K562 (cell line): ENCODE measurements around the gene RANBP3. TPM values are rescaled to one million over a fixed set of nuclear protein-coding genes. Genes with fewer than 3 reads are reported as not detected.
A peak's percentile ranks its signal among the peaks of the same experiment; 100 is the strongest.

Experiments used
- HOXB6 ChIP-seq: fragments of 250-450 bp; sonication (Bioruptor Pico); IDR thresholded peaks from 2 replicates; pipeline ENCODE4 v1.5.1; 2022; ENCODE audit warnings: mild to moderate bottlenecking, borderline replicate concordance
- MITF ChIP-seq: IDR thresholded peaks from 2 replicates; pipeline ENCODE4 v1.6.1; 2014; ENCODE audit warnings: antibody characterized with exemption
- NCOA6 ChIP-seq: fragments of 450-650 bp; IDR thresholded peaks from 2 replicates; pipeline ENCODE4 v1.6.1; 2017; ENCODE audit warnings: mild to moderate bottlenecking
- NR2F6 ChIP-seq: fragments of 450-650 bp; formaldehyde crosslinking; IDR thresholded peaks from 2 replicates; pipeline ENCODE4 v1.4.0; 2020; ENCODE audit warnings: mild to moderate bottlenecking
- RBM25 ChIP-seq: fragments of 200-400 bp; formaldehyde crosslinking; IDR thresholded peaks from 2 replicates; pipeline ENCODE4 v1.6.1; 2018; ENCODE audit warnings: low read length, low read depth, moderate library complexity; ENCODE audit not compliant: severe bottlenecking
- RNF219 ChIP-seq: fragments of 250-450 bp; sonication (Bioruptor Pico); IDR thresholded peaks from 2 replicates; pipeline ENCODE4 v1.5.0; 2022; ENCODE audit warnings: mild to moderate bottlenecking
- THRB ChIP-seq: fragments of 450-650 bp; formaldehyde crosslinking; conservative IDR thresholded peaks from 2 replicates; pipeline ENCODE4 v1.4.0; 2022; ENCODE audit warnings: mild to moderate bottlenecking, missing genetic modification characterization
- TRIM28 ChIP-seq: fragments of 450-650 bp; IDR thresholded peaks from 2 replicates; pipeline ENCODE4 v1.6.1; 2017
- XRCC5 ChIP-seq: fragments of 200-400 bp; formaldehyde crosslinking; IDR thresholded peaks from 2 replicates; pipeline ENCODE4 v1.6.1; 2017; ENCODE audit warnings: low read depth, mild to moderate bottlenecking, low read length
- ZBTB12 ChIP-seq: fragments of 250-450 bp; sonication (Bioruptor Pico); IDR thresholded peaks from 2 replicates; pipeline ENCODE4 v1.4.0; 2020
- ZFP91 ChIP-seq: sonication (generic); formaldehyde crosslinking; IDR thresholded peaks from 2 replicates; pipeline ENCODE4 v1.8.0; 2022; ENCODE audit warnings: mild to moderate bottlenecking, missing genetic modification reagents
- ZNF274 ChIP-seq: IDR thresholded peaks from 2 replicates; pipeline ENCODE4 v1.6.1; 2011; ENCODE audit warnings: low read depth, mild to moderate bottlenecking, low read length, moderate library complexity, borderline replicate concordance
- ZNF324 ChIP-seq: fragments of 250-450 bp; sonication (Bioruptor Pico); IDR thresholded peaks from 2 replicates; pipeline ENCODE4 v1.4.0; 2020; ENCODE audit warnings: mild to moderate bottlenecking
- ZNF449 ChIP-seq: fragments of 250-450 bp; sonication (Bioruptor Pico); IDR thresholded peaks from 2 replicates; pipeline ENCODE4 v1.8.0; 2022; ENCODE audit warnings: moderate library complexity, mild to moderate bottlenecking, inconsistent platforms
- ZNF512 ChIP-seq: IDR thresholded peaks from 2 replicates; pipeline ENCODE4 v1.6.1; 2016; ENCODE audit warnings: missing genetic modification characterization, missing compliant biosample characterization
- ZNF695 ChIP-seq: fragments of 450-650 bp; formaldehyde crosslinking; IDR thresholded peaks from 2 replicates; pipeline ENCODE4 v1.4.0; 2020; ENCODE audit warnings: mild to moderate bottlenecking, moderate library complexity
- polyA plus RNA-seq, 8 experiments: library from polyadenylated mRNA; depleted of rRNA in 4 of 8; stranded (reverse) in 5 of 8; unstranded in 3 of 8; fragments of >200 nt; fragmentation: Nextera tagmentation in 2 of 8; fragmentation: Illumina TruSeq in 1 of 8; extraction: Ambion mirVana in 2 of 8; extraction: Trizol in 1 of 8; gene quantifications; 2 replicates each; pipeline versions ENCODE4 v1.2.1 to v1.2.3, GENCODE V29; 2011 to 2014; ENCODE audit warnings: inconsistent platforms in 1 of 8, missing spikeins in 1 of 8
- total RNA-seq, 7 experiments: library from RNA; depleted of rRNA in 6 of 7; stranded (reverse); fragments of >200 nt in 6 of 7; fragmentation: Illumina TruSeq in 2 of 7; extraction: Trizol in 2 of 7; gene quantifications; 2 replicates each; pipeline versions ENCODE4 v1.2.1 to v1.2.3, GENCODE V29; 2011 to 2021; ENCODE audit warnings: low replicate concordance in 1 of 7

RANBP3 gene
- total and polyA plus RNA-seq, 9 of the 15 experiments (the other 6 are each of a cell fraction or from before 2014, with no cell fraction given), result 0.90 to 95.1 (median 63.2) TPM

GRCh38 chr19:5977785-5978605, at the start of gene RANBP3 (continued):
- TF ChIP-seq ZNF695 (CRISPR knock-in tag), result 0 out of 2 replicates have a peak, but pooled peaks have one; percentile 46
- no peak for TF ChIP-seq HOXB6 (CRISPR knock-in tag)
- TF ChIP-seq NR2F6 (CRISPR knock-in tag), result no peak
- TF ChIP-seq ZBTB12 (CRISPR knock-in tag), result no peak
- TF ChIP-seq THRB (CRISPR knock-in tag), result 0 out of 2 replicates have a peak, but pooled peaks have one; percentile 38
- no peak for TF ChIP-seq ZNF449 (CRISPR knock-in tag)
- TF ChIP-seq TRIM28, result no peak
- TF ChIP-seq NCOA6, result no peak
- TF ChIP-seq ZFP91 (CRISPR knock-in tag), result no peak
- TF ChIP-seq ZNF512 (tag), result no peak
- no peak for TF ChIP-seq RNF219 (CRISPR knock-in tag)
- peak; percentile 20; the same call in 1 of the 2 replicates for TF ChIP-seq ZNF324 (CRISPR knock-in tag)
- no peak for TF ChIP-seq MITF
- TF ChIP-seq XRCC5, result no peak
- TF ChIP-seq RBM25, result no peak
- TF ChIP-seq ZNF274, result no peak
